ENCODE data around the gene MICAL2. TPM values are rescaled to one million over a fixed set of nuclear protein-coding genes. Genes with fewer than 3 reads are reported as not detected.
A peak's percentile ranks its signal among the peaks of the same experiment; 100 is the strongest.

Gene MICAL2
- total and polyA plus RNA-seq, 8 donors, result 4.8 to 38.8 (median 26.5) TPM

DNA sequence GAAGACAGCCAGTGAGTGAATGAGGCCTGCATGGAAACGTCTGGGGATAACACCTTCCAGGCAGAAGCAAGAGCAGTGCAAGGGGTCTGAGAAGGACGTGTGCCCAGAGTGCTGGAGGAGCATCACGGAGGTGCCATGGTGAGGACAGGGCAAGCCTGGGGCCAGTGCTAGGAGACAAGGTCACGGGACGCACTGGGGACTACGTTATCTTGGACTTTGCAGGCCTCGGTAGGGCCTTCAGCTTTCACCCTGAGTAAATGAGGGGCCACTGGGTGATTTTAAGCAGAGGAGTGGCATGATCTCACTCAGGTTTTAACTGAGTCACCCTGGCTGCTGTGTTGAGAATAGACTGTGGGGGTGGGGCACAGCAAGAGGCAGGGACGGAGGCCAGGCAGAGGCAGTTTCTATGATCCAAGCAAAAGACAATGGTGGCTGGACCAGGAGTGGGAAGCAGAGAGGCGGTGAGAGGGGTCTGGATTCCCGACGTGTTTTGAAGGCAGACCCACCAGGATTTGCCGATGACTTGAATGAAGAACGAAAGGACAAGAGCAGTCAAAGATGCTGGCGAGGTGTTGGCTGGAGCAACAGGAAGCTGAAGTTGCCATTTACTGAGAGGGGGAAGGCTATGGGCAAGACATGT lies 164.3 kb downstream of the MICAL2 start:
- no peak for ATAC-seq
- intact Hi-C loops (cut with DNase I), result no loop called here
- WGBS, 2 donors, result 93 to 94% methylated on average over 14 of the region's 14 CpGs

DNA sequence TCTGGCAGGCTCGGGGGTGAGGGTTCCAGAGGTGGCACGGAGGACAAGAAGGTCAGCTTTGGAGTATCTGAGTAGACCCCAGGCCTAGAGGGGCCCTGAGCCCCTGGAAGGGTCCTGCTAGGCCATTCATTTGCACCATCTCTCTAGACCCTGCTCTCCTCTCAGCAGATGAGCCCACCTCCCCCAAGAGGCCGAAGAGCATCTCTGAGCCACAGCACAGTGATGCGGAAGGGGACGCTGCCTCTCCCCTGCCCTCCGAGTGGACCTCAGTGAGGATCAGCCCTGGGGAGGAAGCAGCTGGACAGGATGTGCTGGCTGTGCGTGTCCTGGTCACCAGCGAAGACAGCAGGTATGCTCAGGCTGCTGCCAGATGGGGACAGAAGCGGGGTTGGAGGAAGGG lies 165.4 kb downstream of the MICAL2 start:
- Histone ChIP-seq H3K4me3 (no peak overlapping the region), H3K9me3 (no peaks in the 10 kb centered on the region), H3K4me1 (peaks cover 0 to 15% (median 3%) of the 10 kb centered on the region in 3 donors), H3K36me3 (no peaks in the 10 kb centered on the region), H3K27ac (no peak overlapping the region), H3K27me3 (no peaks in the 10 kb centered on the region)
- FAIRE-seq (no peak), DNase-seq (peak in 2 of 6 donors; percentile 6 to 41), ATAC-seq (no peak)
- TF ChIP-seq CTCF (IDR thresholded peaks at IDR 0.05), result no peak
- WGBS, 2 donors, result 88 to 92% methylated on average over 9 of the region's 9 CpGs
- intact Hi-C loops (cut with DNase I), result no loop called here

More for the DNA sequence above, 164.3 kb downstream of the MICAL2 start:
- no peaks in the 10 kb centered on the region for H3K9me3 ChIP-seq
- FAIRE-seq (no peak), DNase-seq (peak in 2 of 6 donors; percentile 6 to 30)
- H3K36me3 ChIP-seq, result no peaks in the 10 kb centered on the region
- H3K4me3 ChIP-seq, result no peak overlapping the region
- H3K27me3 ChIP-seq, result no peaks in the 10 kb centered on the region
- H3K4me1 ChIP-seq, result peaks cover 2 to 15% (median 3%) of the 10 kb centered on the region in 3 donors
- no peak for TF ChIP-seq CTCF (IDR thresholded peaks at IDR 0.05)
- peak overlapping the region in 1 of 4 donors; percentile 31 for H3K27ac ChIP-seq

GRCh38 chr11:12276356-12276755 lies 166.0 kb downstream of the MICAL2 start:
- Histone ChIP-seq H3K27ac (no peak overlapping the region), H3K27me3 (no peaks in the 10 kb centered on the region), H3K4me1 (peaks cover 0 to 15% (median 3%) of the 10 kb centered on the region in 3 donors), H3K4me3 (no peak overlapping the region), H3K9me3 (no peaks in the 10 kb centered on the region), H3K36me3 (no peaks in the 10 kb centered on the region)
- DNase-seq, result peak in 2 of 6 donors; percentile 6 to 10
- intact Hi-C loops (cut with DNase I), result no loop called here
- TF ChIP-seq CTCF (IDR thresholded peaks at IDR 0.05), result no peak
- 89 to 90% methylated on average over 6 of the region's 6 CpGs for WGBS, 2 donors
- FAIRE-seq, result no peak
- no peak for ATAC-seq

DNA sequence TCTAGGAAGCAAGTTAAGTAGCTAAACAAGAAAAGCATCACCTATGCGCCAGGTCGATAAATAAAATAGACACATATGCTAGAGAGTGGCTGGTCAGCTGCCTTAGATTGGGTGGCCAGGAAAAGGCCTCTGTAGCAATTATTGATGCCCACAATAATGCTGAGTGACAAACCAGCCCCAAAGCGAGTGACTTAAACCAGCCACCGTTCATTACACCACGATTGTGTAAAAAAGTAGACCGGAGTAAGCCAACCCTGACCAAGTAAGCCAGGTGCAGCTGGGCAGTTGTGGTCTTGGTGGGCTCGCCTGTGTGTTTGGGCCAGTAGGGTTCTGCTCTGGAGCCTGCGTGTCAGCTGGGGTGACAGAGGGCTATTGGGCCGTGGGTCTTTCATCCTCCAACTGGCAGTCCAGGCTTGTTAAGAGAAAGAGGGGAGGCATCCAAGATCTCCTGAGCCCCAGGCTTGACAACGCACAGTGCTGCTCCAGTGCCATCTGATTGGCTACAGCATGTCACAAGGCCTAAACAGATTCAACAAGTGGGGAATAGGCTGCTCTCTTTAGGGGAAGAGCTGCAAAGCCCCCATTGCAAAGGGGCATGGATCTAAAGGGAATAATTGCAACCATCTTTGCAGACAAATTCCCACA lies 166.6 kb downstream of the MICAL2 start:
- Histone ChIP-seq H3K9me3 (no peaks in the 10 kb centered on the region), H3K4me1 (peaks cover 0 to 15% (median 3%) of the 10 kb centered on the region in 3 donors), H3K27me3 (no peaks in the 10 kb centered on the region), H3K36me3 (no peaks in the 10 kb centered on the region), H3K4me3 (no peak overlapping the region), H3K27ac (no peak overlapping the region)
- intact Hi-C loops (cut with DNase I), result no loop called here
- DNase-seq (peak in 2 of 6 donors; percentile 3 to 30), FAIRE-seq (no peak), ATAC-seq (no peak)
- 80 to 84% methylated on average over 10 of the region's 10 CpGs for WGBS, 2 donors
- TF ChIP-seq CTCF (IDR thresholded peaks at IDR 0.05), result no peak
